Measurements from ENCODE around the gene ATAD3A. TPM values are rescaled to one million over a fixed set of nuclear protein-coding genes. Genes with fewer than 3 reads are reported as not detected.

ATAD3A gene
- total and polyA plus RNA-seq, 3 donors from 2014 or later, result 22.0 to 37.4 (median 35.7) TPM

- Histone ChIP-seq H3K4me3 (no peak overlapping the region), H3K27ac (no peak overlapping the region), H3K4me1 (peaks cover 8% of the 10 kb centered on the region), H3K9me3 (no peaks in the 10 kb centered on the region), H3K36me3 (ENCODE audit: low read depth, missing control alignments) (no peaks in the 10 kb centered on the region), H3K27me3 (no peaks in the 10 kb centered on the region)
- TF ChIP-seq CTCF (IDR thresholded peaks at IDR 0.05) (no peak), POLR2A (IDR thresholded peaks at IDR 0.05) (no peak)
- intact Hi-C loops (cut with DNase I; ENCODE audit: low total_unique reads), result no loop called here
- 58 to 82% methylated on average over 11 to 14 of the region's 14 CpGs for WGBS, 2 donors
- peak; percentile 52 for DNase-seq
These were observed 36.6 kb downstream of the ATAD3A start for GRCh38 chr1:1548591-1548990.

- no peaks in the 10 kb centered on the region for H3K9me3 ChIP-seq
- TF ChIP-seq CTCF (IDR thresholded peaks at IDR 0.05), result no peak
- TF ChIP-seq POLR2A (IDR thresholded peaks at IDR 0.05), result no peak
- H3K4me3 ChIP-seq, result no peak overlapping the region
- no peaks in the 10 kb centered on the region for H3K36me3 ChIP-seq (ENCODE audit: low read depth, missing control alignments)
- intact Hi-C loops (cut with DNase I; ENCODE audit: low total_unique reads), result no loop called here
- no peaks in the 10 kb centered on the region for H3K27me3 ChIP-seq
- WGBS, 2 donors, result 80 to 83% methylated on average over 7 of the region's 7 CpGs
- H3K27ac ChIP-seq, result peak overlapping the region; percentile 39 to 44
- H3K4me1 ChIP-seq, result peaks cover 8% of the 10 kb centered on the region
- DNase-seq, result no peak
These were observed 38.1 kb downstream of the ATAD3A start for GRCh38 chr1:1550087-1550486.

- peak; percentile 50 for DNase-seq
- Histone ChIP-seq H3K27ac (peak overlapping the region; percentile 39 to 44), H3K9me3 (no peaks in the 10 kb centered on the region), H3K4me3 (no peak overlapping the region), H3K36me3 (ENCODE audit: low read depth, missing control alignments) (no peaks in the 10 kb centered on the region), H3K4me1 (peaks cover 8% of the 10 kb centered on the region), H3K27me3 (no peaks in the 10 kb centered on the region)
- WGBS, 2 donors, result 54 to 59% methylated on average over 10 to 14 of the region's 15 CpGs
- intact Hi-C loops (cut with DNase I; ENCODE audit: low total_unique reads), result no loop called here
- peak; percentile 14 to 42 (median 33) for TF ChIP-seq CTCF (IDR thresholded peaks at IDR 0.05)
- no peak for TF ChIP-seq POLR2A (IDR thresholded peaks at IDR 0.05)
These were observed 38.9 kb downstream of the ATAD3A start for GRCh38 chr1:1550591-1551432.

- Histone ChIP-seq H3K27ac (peak overlapping the region in 1 of 2 donors; percentile 44), H3K9me3 (no peaks in the 10 kb centered on the region), H3K27me3 (no peaks in the 10 kb centered on the region), H3K4me1 (peaks cover 8% of the 10 kb centered on the region), H3K36me3 (ENCODE audit: low read depth, missing control alignments) (no peaks in the 10 kb centered on the region), H3K4me3 (no peak overlapping the region)
- intact Hi-C loops (cut with DNase I; ENCODE audit: low total_unique reads), result no loop called here
- no peak for TF ChIP-seq CTCF (IDR thresholded peaks at IDR 0.05)
- no peak for TF ChIP-seq POLR2A (IDR thresholded peaks at IDR 0.05)
- 88 to 89% methylated on average over 12 to 33 of the region's 33 CpGs for WGBS, 2 donors
- no peak for DNase-seq
These were observed 39.7 kb downstream of the ATAD3A start for GRCh38 chr1:1551524-1552262.
